ENCODE data around the gene FHDC1. TPM values are rescaled to one million over a fixed set of nuclear protein-coding genes. Genes with fewer than 3 reads are reported as not detected.

FHDC1 gene
- total RNA-seq, 3 donors from 2014 or later = 0.05 to 0.11 TPM; not detected in 1

- ATAC-seq (no peak), DNase-seq (no peak)
- Mint-ChIP-seq H3K36me3 (ENCODE audit: insufficient read depth) (no peaks in the 10 kb centered on the region), H3K27me3 (ENCODE audit: low read depth) (peaks cover 10% of the 10 kb centered on the region), H3K4me3 (no peak overlapping the region), H3K9me3 (no peaks in the 10 kb centered on the region), H3K4me1 (ENCODE audit: low read depth) (no peaks in the 10 kb centered on the region)
Measured at GRCh38 chr4:152994038-152994437, 57.9 kb downstream of the FHDC1 start.

GRCh38 chr4:152996111-152996571 lies 60.0 kb downstream of the FHDC1 start:
- Mint-ChIP-seq H3K4me3 (no peak overlapping the region), H3K27me3 (ENCODE audit: low read depth) (peaks cover 13% of the 10 kb centered on the region), H3K4me1 (ENCODE audit: low read depth) (no peaks in the 10 kb centered on the region), H3K9me3 (no peaks in the 10 kb centered on the region), H3K36me3 (ENCODE audit: insufficient read depth) (no peaks in the 10 kb centered on the region)
- DNase-seq (no peak), ATAC-seq (no peak)

GRCh38 chr4:152996672-152997071 lies 60.5 kb downstream of the FHDC1 start:
- Mint-ChIP-seq H3K36me3 (ENCODE audit: insufficient read depth) (no peaks in the 10 kb centered on the region), H3K4me3 (no peak overlapping the region), H3K4me1 (ENCODE audit: low read depth) (no peaks in the 10 kb centered on the region), H3K27me3 (ENCODE audit: low read depth) (peaks cover 13% of the 10 kb centered on the region), H3K9me3 (no peaks in the 10 kb centered on the region)
- ATAC-seq = no peak
- DNase-seq = no peak

GRCh38 chr4:152997288-152997687 lies 61.2 kb downstream of the FHDC1 start:
- H3K27me3 Mint-ChIP-seq (ENCODE audit: low read depth) = peaks cover 13% of the 10 kb centered on the region
- no peaks in the 10 kb centered on the region for H3K9me3 Mint-ChIP-seq
- DNase-seq (no peak), ATAC-seq (no peak)
- no peaks in the 10 kb centered on the region for H3K36me3 Mint-ChIP-seq (ENCODE audit: insufficient read depth)
- H3K4me1 Mint-ChIP-seq (ENCODE audit: low read depth) = no peaks in the 10 kb centered on the region
- no peak overlapping the region for H3K4me3 Mint-ChIP-seq

- Mint-ChIP-seq H3K4me3 (no peak overlapping the region), H3K36me3 (ENCODE audit: insufficient read depth) (no peaks in the 10 kb centered on the region), H3K4me1 (ENCODE audit: low read depth) (no peaks in the 10 kb centered on the region), H3K9me3 (no peaks in the 10 kb centered on the region), H3K27me3 (ENCODE audit: low read depth) (peaks cover 13% of the 10 kb centered on the region)
- DNase-seq (no peak), ATAC-seq (no peak)
Measured at GRCh38 chr4:152997771-152998487, 61.8 kb downstream of the FHDC1 start.

- ATAC-seq (no peak), DNase-seq (no peak)
- H3K27me3 Mint-ChIP-seq (ENCODE audit: low read depth) = peaks cover 13% of the 10 kb centered on the region
- H3K36me3 Mint-ChIP-seq (ENCODE audit: insufficient read depth) = no peaks in the 10 kb centered on the region
- H3K4me1 Mint-ChIP-seq (ENCODE audit: low read depth) = no peaks in the 10 kb centered on the region
- H3K4me3 Mint-ChIP-seq = no peak overlapping the region
- no peaks in the 10 kb centered on the region for H3K9me3 Mint-ChIP-seq
Measured at GRCh38 chr4:152998861-152999260, 62.7 kb downstream of the FHDC1 start.

- H3K4me3 Mint-ChIP-seq = no peak overlapping the region
- ATAC-seq (no peak), DNase-seq (no peak)
- no peaks in the 10 kb centered on the region for H3K36me3 Mint-ChIP-seq (ENCODE audit: insufficient read depth)
- no peaks in the 10 kb centered on the region for H3K4me1 Mint-ChIP-seq (ENCODE audit: low read depth)
- H3K27me3 Mint-ChIP-seq (ENCODE audit: low read depth) = peaks cover 13% of the 10 kb centered on the region
- H3K9me3 Mint-ChIP-seq = no peaks in the 10 kb centered on the region
Measured at GRCh38 chr4:152999346-153000075, 63.4 kb downstream of the FHDC1 start.

GRCh38 chr4:153000076-153000420 lies 63.9 kb downstream of the FHDC1 start:
- no peaks in the 10 kb centered on the region for H3K9me3 Mint-ChIP-seq
- peaks cover 13% of the 10 kb centered on the region for H3K27me3 Mint-ChIP-seq (ENCODE audit: low read depth)
- H3K4me1 Mint-ChIP-seq (ENCODE audit: low read depth) = no peaks in the 10 kb centered on the region
- DNase-seq = no peak
- no peak overlapping the region for H3K4me3 Mint-ChIP-seq
- ATAC-seq = no peak
- no peaks in the 10 kb centered on the region for H3K36me3 Mint-ChIP-seq (ENCODE audit: insufficient read depth)

GRCh38 chr4:153001626-153002025 lies 65.5 kb downstream of the FHDC1 start:
- H3K27me3 Mint-ChIP-seq (ENCODE audit: low read depth) = peaks cover 6% of the 10 kb centered on the region
- ATAC-seq (no peak), DNase-seq (no peak)
- no peaks in the 10 kb centered on the region for H3K4me1 Mint-ChIP-seq (ENCODE audit: low read depth)
- no peak overlapping the region for H3K4me3 Mint-ChIP-seq
- H3K36me3 Mint-ChIP-seq (ENCODE audit: insufficient read depth) = no peaks in the 10 kb centered on the region
- no peaks in the 10 kb centered on the region for H3K9me3 Mint-ChIP-seq

- Mint-ChIP-seq H3K27me3 (ENCODE audit: low read depth) (peaks cover 6% of the 10 kb centered on the region), H3K4me1 (ENCODE audit: low read depth) (no peaks in the 10 kb centered on the region), H3K4me3 (no peak overlapping the region), H3K36me3 (ENCODE audit: insufficient read depth) (no peaks in the 10 kb centered on the region), H3K9me3 (no peaks in the 10 kb centered on the region)
- ATAC-seq (no peak), DNase-seq (no peak)
Measured at GRCh38 chr4:153002110-153002509, 66.0 kb downstream of the FHDC1 start.

GRCh38 chr4:153004081-153004850 lies 68.1 kb downstream of the FHDC1 start:
- H3K4me1 Mint-ChIP-seq (ENCODE audit: low read depth) = no peaks in the 10 kb centered on the region
- DNase-seq = no peak
- peaks cover 2% of the 10 kb centered on the region for H3K27me3 Mint-ChIP-seq (ENCODE audit: low read depth)
- no peaks in the 10 kb centered on the region for H3K9me3 Mint-ChIP-seq
- no peak overlapping the region for H3K4me3 Mint-ChIP-seq
- H3K36me3 Mint-ChIP-seq (ENCODE audit: insufficient read depth) = no peaks in the 10 kb centered on the region
- no peak for ATAC-seq

GRCh38 chr4:153005899-153006381 lies 69.8 kb downstream of the FHDC1 start:
- DNase-seq (no peak), ATAC-seq (no peak)
- Mint-ChIP-seq H3K4me3 (no peak overlapping the region), H3K36me3 (ENCODE audit: insufficient read depth) (no peaks in the 10 kb centered on the region), H3K27me3 (ENCODE audit: low read depth) (no peaks in the 10 kb centered on the region), H3K9me3 (peaks cover 4% of the 10 kb centered on the region), H3K4me1 (ENCODE audit: low read depth) (no peaks in the 10 kb centered on the region)

GRCh38 chr4:153008578-153009199 lies 72.6 kb downstream of the FHDC1 start:
- Mint-ChIP-seq H3K27me3 (ENCODE audit: low read depth) (no peaks in the 10 kb centered on the region), H3K36me3 (ENCODE audit: insufficient read depth) (no peaks in the 10 kb centered on the region), H3K4me1 (ENCODE audit: low read depth) (no peaks in the 10 kb centered on the region), H3K9me3 (peaks cover 9% of the 10 kb centered on the region), H3K4me3 (no peak overlapping the region)
- no peak for DNase-seq
- ATAC-seq = no peak

- ATAC-seq (no peak), DNase-seq (no peak)
- H3K9me3 Mint-ChIP-seq = peaks cover 9% of the 10 kb centered on the region
- no peaks in the 10 kb centered on the region for H3K27me3 Mint-ChIP-seq (ENCODE audit: low read depth)
- H3K4me3 Mint-ChIP-seq = no peak overlapping the region
- H3K4me1 Mint-ChIP-seq (ENCODE audit: low read depth) = no peaks in the 10 kb centered on the region
- no peaks in the 10 kb centered on the region for H3K36me3 Mint-ChIP-seq (ENCODE audit: insufficient read depth)
Measured at GRCh38 chr4:153010146-153010545, 74.0 kb downstream of the FHDC1 start.

Measured in activated T-cell treated with anti-CD3 and anti-CD28 coated beads, Interleukin-2, amount 50 U/mL, for 4 hours (primary cell).